Measurements from ENCODE around the gene SLC12A2.

The SLC12A2 gene

DNA sequence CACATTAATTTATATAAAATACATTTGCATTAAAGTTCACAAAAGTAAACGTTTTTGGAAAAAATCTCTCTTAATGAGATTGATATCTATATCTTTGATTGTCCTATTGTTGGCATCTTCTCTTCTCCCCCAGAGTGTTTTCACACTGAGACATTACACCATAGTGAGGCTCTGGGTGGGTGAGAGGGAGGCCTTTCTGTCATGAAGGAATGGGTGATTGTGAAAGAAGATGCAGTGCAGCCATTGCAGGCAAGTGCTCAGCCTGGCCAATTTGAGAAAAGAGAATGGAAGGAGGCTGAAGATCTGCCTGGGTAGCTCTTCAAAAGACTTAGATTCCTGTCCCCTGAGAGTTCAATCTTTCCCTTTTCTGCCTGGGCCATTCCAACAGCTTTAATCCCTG is 140.8 kb downstream of the SLC12A2 start:
- no peak for DNase-seq (ENCODE audit: low read depth, low spot score)

DNA sequence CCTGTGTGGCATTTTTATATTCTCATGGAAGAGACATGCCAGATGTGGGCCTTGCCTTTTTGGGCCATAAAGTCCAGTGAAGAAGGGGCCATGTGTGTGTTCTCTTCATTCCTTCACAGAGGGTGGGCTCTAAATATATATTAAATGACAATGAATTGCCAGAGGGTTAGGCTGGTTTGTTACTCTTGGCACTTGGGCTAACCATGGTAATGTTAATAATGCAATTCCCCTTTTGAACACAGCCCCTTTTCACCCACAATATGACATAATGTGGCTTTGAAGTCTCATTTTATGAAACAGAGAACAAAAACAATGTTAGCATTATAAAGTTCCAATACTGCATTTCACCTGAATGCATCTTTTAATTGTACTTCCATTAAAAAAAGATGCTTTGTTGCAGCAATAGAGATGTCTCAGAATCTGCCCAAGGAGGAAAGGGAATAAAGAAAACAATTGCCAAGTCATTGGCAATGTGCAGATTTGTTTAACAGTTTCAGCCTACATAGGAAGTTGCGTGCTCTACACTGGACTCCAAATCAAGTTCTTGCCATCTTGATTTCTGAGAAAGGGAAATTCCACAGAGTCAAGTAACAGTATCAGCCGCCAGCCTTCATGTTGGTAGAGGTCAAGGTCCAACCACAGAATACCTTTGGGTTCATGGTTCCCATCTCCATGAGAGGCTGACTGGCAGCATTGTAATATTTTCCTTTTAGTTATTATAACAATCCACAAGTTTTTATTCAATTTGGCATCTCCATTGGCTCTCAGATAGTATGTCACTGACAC is 141.9 kb downstream of the SLC12A2 start:
- no peak for DNase-seq (ENCODE audit: low read depth, low spot score)

DNA sequence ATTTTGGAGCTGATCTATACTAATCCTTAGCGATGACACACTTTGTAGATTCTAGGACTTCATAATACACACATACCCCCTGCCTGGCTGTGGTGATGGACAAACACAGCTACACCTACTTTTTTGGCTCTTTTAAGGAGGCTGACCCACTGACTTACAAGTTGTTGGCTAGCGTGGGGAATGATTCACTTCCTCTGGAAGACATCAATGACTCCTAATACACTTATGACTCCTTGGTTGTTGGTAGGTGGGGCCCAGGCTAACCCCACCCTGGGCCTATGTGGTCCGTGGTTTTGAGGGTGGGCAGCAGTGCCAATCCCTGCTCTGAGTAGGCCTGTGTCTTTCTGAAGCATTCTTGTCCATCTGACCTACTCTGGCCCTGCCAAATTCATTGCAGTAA is 144.4 kb downstream of the SLC12A2 start:
- DNase-seq (ENCODE audit: low read depth, low spot score): no peak

DNA sequence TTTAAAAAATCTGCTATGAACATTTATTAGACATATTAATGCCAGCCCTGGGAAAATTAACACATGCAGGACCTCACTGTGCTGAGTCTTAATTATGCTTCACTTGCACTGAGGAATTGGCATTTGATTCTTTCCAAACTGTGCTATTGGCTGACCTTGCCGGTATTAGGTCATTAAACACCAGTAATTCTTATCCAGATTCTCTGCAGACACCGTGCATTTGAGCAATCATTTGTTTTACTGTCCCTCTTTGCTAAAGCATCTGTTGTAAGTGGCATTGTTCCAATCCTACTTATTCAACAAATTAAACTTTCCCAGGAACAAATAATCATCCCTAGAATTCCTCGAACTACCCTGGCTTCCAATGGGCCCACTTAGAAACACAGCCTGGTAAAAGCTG is 145.0 kb downstream of the SLC12A2 start:
- no peak for DNase-seq (ENCODE audit: low read depth, low spot score)

DNA sequence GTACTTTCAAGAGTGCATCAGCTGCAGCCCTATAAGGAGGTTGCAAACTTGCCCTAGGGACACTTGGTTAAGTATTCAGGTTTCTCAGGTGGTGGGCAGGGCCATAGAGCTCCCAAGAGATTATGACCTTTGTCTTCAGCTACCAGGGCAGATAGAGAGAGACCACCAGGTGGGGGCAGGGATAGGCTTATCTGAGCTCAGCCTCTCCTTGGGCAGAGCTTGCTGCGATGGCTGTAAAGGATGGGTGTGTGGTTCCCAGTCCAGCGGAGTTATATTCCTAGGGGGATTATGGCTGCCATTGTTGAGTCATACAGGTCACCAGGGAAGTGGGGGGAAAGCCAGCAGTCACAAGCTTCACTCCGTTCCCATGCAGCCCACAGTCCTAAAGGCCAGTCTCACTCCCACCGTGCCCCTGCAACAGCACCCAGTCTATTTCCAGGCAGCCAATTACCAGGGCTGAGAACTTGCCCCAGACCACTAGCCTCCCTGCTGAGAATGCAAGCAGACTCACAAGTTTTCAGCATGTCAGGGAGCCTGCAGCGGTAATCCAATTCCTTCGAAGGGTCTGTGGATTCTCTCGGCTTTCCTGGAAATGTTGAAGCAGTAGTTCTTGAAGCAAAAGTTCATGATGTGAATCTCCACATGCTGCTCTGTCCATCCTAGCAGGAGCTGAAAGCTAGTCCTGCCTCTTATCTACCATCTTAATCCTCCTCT is 151.5 kb downstream of the SLC12A2 start:
- no peak for DNase-seq (ENCODE audit: low read depth, low spot score)

DNA sequence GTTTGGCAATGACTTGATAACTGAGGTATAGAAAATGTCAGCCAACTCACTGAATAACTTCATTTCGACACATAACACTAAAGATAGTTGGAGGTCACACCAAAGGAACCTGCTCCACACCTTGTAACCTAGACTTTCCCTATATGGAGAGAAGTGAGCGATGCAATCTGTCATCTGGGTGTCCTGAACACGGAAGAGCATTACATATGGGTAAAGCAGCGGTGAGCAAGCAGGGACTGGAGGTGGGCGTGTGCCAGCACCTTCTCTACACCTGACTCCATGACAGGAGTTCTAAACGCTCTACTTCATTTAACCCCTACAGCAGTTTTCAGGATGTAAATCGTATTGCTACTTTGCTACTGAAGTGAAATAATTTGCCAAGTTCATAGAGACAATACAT is 152.8 kb downstream of the SLC12A2 start:
- DNase-seq (ENCODE audit: low read depth, low spot score): no peak

DNA sequence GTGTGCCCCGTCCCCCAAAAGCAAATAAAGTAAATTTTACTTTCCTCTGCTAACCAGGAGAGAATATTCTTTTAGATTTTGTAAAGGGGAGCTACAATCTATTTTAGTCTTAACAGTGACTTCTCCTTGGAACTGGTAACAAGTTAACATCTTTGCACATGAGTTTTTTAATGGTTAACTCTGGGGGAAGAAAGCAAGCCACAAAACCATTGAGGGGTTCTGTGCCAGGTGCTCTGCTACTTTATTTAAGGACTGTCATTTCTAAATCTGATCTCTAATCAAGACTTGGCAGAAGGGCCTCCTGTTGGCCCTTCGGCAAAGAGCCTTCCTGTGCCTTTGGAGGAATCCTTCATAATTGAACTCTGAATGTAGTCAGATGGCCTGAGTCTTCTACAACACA is 153.4 kb downstream of the SLC12A2 start:
- DNase-seq (ENCODE audit: low read depth, low spot score): no peak

DNA sequence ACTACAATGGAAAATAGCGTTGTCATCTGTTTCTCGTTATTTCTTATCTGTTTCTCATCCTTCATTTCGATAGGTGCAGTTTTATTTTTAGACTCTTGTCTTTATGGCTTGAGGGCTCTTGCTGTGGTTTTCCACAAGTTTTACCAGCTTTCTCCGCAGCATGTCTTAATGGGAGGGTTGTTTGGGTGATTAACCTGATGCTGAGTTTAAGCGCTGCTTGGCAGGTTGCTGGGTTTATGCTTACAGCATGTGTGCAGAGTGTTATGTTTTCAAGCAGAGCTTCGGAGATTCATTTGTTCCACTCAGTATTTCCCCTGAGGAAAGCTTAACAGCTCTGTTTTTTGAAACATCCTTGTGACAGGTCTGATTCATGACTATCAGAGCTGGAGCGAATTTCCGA is 154.0 kb downstream of the SLC12A2 start:
- no peak for DNase-seq (ENCODE audit: low read depth, low spot score)
